ENCODE results near the gene ORC3. TPM values are rescaled to one million over a fixed set of nuclear protein-coding genes. Genes with fewer than 3 reads are reported as not detected.

ORC3 gene
- total RNA-seq, 6 donors from 2014 or later, result 10.3 to 27.2 (median 17.2) TPM

DNA sequence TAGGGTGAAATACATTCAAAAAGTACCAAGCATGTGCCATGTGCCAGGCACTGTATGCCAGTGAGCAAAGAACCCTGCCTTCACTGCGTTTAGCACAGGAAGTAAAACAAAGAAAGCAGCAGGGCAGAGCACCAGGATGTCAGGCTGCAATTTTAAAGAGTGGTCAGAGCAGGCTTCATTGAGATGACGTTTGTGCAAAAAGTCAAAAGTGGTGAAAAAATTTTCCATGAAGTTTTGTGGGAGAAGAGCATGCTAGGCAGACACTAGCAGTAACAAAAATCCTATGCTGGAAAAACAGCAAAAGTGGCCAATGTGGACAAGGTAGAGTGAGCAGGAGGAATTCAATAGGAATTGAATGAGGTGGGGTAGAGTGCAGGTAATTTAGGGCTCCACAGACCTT is 80.8 kb downstream of the ORC3 start:
- Histone ChIP-seq H3K27ac (no peak overlapping the region), H3K4me1 (peaks cover 0 to 19% (median 8%) of the 10 kb centered on the region in 4 donors), H3K27me3 (no peaks in the 10 kb centered on the region), H3K9me3 (no peaks in the 10 kb centered on the region), H3K4me3 (no peak overlapping the region), H3K36me3 (peaks cover 0 to 41% (median 9%) of the 10 kb centered on the region in 4 donors)
- DNase-seq (no peak), ATAC-seq (ENCODE audit: low FRiP score in 2 of 2) (peak in 1 of 2 donors; percentile 25)
- TF ChIP-seq, protein P1, sequence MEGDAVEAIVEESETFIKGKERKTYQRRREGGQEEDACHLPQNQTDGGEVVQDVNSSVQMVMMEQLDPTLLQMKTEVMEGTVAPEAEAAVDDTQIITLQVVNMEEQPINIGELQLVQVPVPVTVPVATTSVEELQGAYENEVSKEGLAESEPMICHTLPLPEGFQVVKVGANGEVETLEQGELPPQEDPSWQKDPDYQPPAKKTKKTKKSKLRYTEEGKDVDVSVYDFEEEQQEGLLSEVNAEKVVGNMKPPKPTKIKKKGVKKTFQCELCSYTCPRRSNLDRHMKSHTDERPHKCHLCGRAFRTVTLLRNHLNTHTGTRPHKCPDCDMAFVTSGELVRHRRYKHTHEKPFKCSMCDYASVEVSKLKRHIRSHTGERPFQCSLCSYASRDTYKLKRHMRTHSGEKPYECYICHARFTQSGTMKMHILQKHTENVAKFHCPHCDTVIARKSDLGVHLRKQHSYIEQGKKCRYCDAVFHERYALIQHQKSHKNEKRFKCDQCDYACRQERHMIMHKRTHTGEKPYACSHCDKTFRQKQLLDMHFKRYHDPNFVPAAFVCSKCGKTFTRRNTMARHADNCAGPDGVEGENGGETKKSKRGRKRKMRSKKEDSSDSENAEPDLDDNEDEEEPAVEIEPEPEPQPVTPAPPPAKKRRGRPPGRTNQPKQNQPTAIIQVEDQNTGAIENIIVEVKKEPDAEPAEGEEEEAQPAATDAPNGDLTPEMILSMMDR (IDR thresholded peaks at IDR 0.05), result no peak
- TF ChIP-seq EP300 (IDR thresholded peaks at IDR 0.05), result no peak
- TF ChIP-seq POLR2A (IDR thresholded peaks at IDR 0.05), result no peak
- no peak for TF ChIP-seq POLR2AphosphoS5 (IDR thresholded peaks at IDR 0.05)
- 17 to 32% methylated on average over 2 of the region's 2 CpGs for WGBS, 2 donors

DNA sequence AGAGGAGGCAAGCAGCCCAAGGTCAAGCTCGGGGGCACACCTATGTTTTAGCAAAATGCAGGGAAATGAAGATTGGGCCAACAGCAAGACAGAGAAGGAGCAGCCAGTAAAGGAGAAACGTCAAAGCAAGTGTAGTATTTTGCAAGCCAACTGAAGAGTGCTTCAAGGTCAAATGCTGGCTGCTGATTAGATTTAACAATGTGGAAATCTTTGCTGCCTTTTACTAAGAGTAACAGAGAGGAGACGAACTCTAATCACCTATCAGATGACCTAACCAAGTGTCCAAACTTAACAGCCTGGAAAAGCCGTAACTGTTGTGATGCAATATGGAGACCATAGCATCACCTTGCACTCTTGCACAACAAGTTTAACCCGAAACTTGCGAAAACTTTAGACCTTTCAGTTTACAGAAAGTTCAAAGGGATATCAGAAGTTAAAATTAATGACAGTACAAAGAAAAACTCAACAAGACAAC is 81.7 kb downstream of the ORC3 start:
- H3K36me3 ChIP-seq, result peaks cover 1 to 46% (median 14%) of the 10 kb centered on the region in 4 donors
- ATAC-seq (ENCODE audit: low FRiP score in 2 of 2), result peak in 1 of 2 donors; percentile 21
- H3K4me1 ChIP-seq, result peaks cover 0 to 19% (median 8%) of the 10 kb centered on the region in 4 donors
- peak overlapping the region in 3 of 4 donors; percentile 12 to 57 (median 21) for H3K27ac ChIP-seq
- H3K27me3 ChIP-seq, result no peaks in the 10 kb centered on the region
- no peak overlapping the region for H3K4me3 ChIP-seq
- WGBS, 2 donors, result 43 to 47% methylated on average over 6 of the region's 6 CpGs
- DNase-seq, result no peak
- TF ChIP-seq POLR2A (IDR thresholded peaks at IDR 0.05) (no peak), EP300 (IDR thresholded peaks at IDR 0.05) (peak in 1 of 4 donors; percentile 78), POLR2AphosphoS5 (IDR thresholded peaks at IDR 0.05) (no peak)
- H3K9me3 ChIP-seq, result no peaks in the 10 kb centered on the region

DNA sequence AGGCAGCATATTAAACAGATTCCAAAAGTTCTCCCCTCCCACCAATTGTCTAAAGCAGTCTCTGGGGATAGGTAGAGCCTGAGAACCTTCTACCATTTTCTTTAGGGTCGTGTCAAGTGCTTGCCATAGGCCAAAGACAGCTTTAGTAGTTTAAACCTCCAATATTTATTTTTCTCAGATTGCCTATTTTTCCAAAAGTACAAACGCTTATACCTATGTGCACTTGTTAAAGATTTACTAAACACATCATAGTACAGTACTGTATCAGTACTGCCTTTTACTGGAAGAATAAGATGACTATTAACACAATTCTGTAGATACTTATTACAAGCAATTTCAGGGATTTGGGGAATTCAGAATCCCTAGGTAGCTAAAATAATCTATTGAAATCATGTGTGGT is 82.7 kb downstream of the ORC3 start:
- Histone ChIP-seq H3K9me3 (no peaks in the 10 kb centered on the region), H3K4me3 (no peak overlapping the region), H3K4me1 (peaks cover 0 to 19% (median 8%) of the 10 kb centered on the region in 4 donors), H3K27me3 (no peaks in the 10 kb centered on the region), H3K36me3 (peaks cover 11 to 52% (median 22%) of the 10 kb centered on the region in 4 donors), H3K27ac (peak overlapping the region in 1 of 4 donors; percentile 57)
- DNase-seq (no peak), ATAC-seq (ENCODE audit: low FRiP score in 2 of 2) (no peak)
- no peak for TF ChIP-seq EP300 (IDR thresholded peaks at IDR 0.05)
- TF ChIP-seq POLR2AphosphoS5 (IDR thresholded peaks at IDR 0.05), result no peak
- TF ChIP-seq, protein P1 (IDR thresholded peaks at IDR 0.05), result no peak
- TF ChIP-seq POLR2A (IDR thresholded peaks at IDR 0.05), result no peak
- WGBS, 2 donors, result 78 to 88% methylated on average over 2 of the region's 2 CpGs

DNA sequence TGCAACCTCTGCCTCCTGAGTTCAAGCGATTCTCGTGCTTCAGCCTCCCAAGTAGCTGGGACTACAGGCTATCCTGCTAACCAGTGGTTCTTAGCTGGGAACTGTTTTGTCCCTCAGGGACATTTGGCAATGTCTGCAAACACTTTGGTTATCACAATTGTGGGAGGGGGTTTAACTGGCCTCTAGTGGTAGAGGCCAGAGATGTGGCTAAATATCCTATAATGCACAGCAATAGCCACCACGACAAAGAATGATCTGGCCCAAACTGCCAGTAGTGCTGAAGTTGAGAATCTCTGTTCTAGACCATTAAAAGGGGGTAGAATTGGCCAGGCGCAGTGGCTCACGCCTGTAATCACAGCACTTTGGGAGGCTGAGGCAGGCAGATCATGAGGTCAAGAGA is 83.3 kb downstream of the ORC3 start:
- WGBS, 2 donors, result 94 to 100% methylated on average over 3 to 5 of the region's 5 CpGs
- Histone ChIP-seq H3K9me3 (no peaks in the 10 kb centered on the region), H3K36me3 (peaks cover 11 to 58% (median 24%) of the 10 kb centered on the region in 4 donors), H3K27me3 (no peaks in the 10 kb centered on the region), H3K4me3 (no peak overlapping the region), H3K4me1 (peaks cover 0 to 19% (median 8%) of the 10 kb centered on the region in 4 donors), H3K27ac (no peak overlapping the region)
- TF ChIP-seq, protein P1 (IDR thresholded peaks at IDR 0.05), result no peak
- no peak for TF ChIP-seq POLR2A (IDR thresholded peaks at IDR 0.05)
- TF ChIP-seq EP300 (IDR thresholded peaks at IDR 0.05), result no peak
- no peak for TF ChIP-seq POLR2AphosphoS5 (IDR thresholded peaks at IDR 0.05)
- no peak for ATAC-seq (ENCODE audit: low FRiP score in 2 of 2)
- DNase-seq, result no peak

DNA sequence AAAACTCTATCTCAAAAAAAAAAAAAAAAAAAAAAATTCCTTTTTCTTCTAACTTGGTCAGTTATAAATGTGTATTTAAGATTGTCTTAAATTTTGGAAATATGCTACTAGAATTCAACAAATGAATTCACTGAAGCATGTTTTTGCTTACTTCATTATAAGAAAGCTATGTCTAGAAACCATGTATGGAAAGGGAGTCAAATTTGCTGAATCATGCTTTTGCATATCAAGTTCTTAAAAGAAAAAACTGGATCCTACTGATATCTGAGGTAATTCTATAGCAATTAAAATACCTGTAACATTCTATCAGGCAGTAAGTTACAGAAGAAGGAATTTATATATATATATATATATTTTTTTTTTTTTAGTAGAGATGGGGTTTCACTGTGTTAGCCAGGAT is 84.4 kb downstream of the ORC3 start:
- H3K36me3 ChIP-seq, result peaks cover 11 to 63% (median 28%) of the 10 kb centered on the region in 4 donors
- TF ChIP-seq EP300 (IDR thresholded peaks at IDR 0.05) (no peak), POLR2A (IDR thresholded peaks at IDR 0.05) (no peak), POLR2AphosphoS5 (IDR thresholded peaks at IDR 0.05) (no peak)
- TF ChIP-seq, protein P1 (IDR thresholded peaks at IDR 0.05), result no peak

More for the DNA sequence above, 84.4 kb downstream of the ORC3 start:
- H3K4me1 ChIP-seq, result peaks cover 0 to 19% (median 8%) of the 10 kb centered on the region in 4 donors
- no peak overlapping the region for H3K27ac ChIP-seq
- no peaks in the 10 kb centered on the region for H3K9me3 ChIP-seq
- no peak overlapping the region for H3K4me3 ChIP-seq
- DNase-seq (no peak), ATAC-seq (ENCODE audit: low FRiP score in 2 of 2) (no peak)
- no peaks in the 10 kb centered on the region for H3K27me3 ChIP-seq

Measured in upper lobe of left lung (tissue), 6 donors.